Neural cell (in vitro differentiated cells): ENCODE data around the gene DGKB.

Experiments used
- EP300 ChIP-seq: fragments of 450-650 bp; conservative IDR thresholded peaks from 2 replicates; pipeline ENCODE4 v1.6.1; 2014; ENCODE audit warnings: antibody characterized with exemption, mild to moderate bottlenecking, moderate library complexity; ENCODE audit not compliant: poor library complexity, severe bottlenecking
- EZH2 ChIP-seq: fragments of 200-600, 300-800 bp; shearing (Covaris generic), sonication (generic); IDR thresholded peaks from 2 replicates; pipeline ENCODE4 v1.6.1; 2014; ENCODE audit warnings: antibody characterized with exemption, low read length, borderline replicate concordance, mild to moderate bottlenecking; ENCODE audit not compliant: insufficient read depth, poor library complexity, severe bottlenecking
- MXI1 ChIP-seq: fragments of 450-650 bp; conservative IDR thresholded peaks from 2 replicates; pipeline ENCODE4 v1.6.1; 2014; ENCODE audit warnings: antibody characterized with exemption, mild to moderate bottlenecking; ENCODE audit not compliant: poor library complexity, severe bottlenecking
- POLR2AphosphoS5 ChIP-seq: IDR thresholded peaks from 2 replicates; pipeline ENCODE4 v1.6.1; 2012
- RAD21 ChIP-seq: fragments of 450-650 bp; conservative IDR thresholded peaks from 2 replicates; pipeline ENCODE4 v1.6.1; 2014; ENCODE audit warnings: antibody characterized with exemption, mild to moderate bottlenecking, moderate library complexity
- SMC3 ChIP-seq: fragments of 450-650 bp; conservative IDR thresholded peaks from 2 replicates; pipeline ENCODE4 v1.6.1; 2014; ENCODE audit warnings: antibody characterized with exemption, mild to moderate bottlenecking, moderate library complexity; ENCODE audit not compliant: poor library complexity
- TAF1 ChIP-seq: IDR thresholded peaks from 2 replicates; pipeline ENCODE4 v1.6.1; 2012; ENCODE audit warnings: low read depth
- TF ChIP-seq, protein P1 (sequence below): fragments of 450-650 bp; IDR thresholded peaks from 2 replicates; pipeline ENCODE4 v1.5.1; 2014; ENCODE audit warnings: antibody characterized with exemption, mild to moderate bottlenecking, moderate library complexity; ENCODE audit not compliant: poor library complexity, severe bottlenecking
- TF ChIP-seq, protein P2 (sequence below): IDR thresholded peaks from 2 replicates; pipeline ENCODE4 v1.6.1; 2012; ENCODE audit warnings: borderline replicate concordance

GRCh38 chr7:14892961-14893360 lies 9.6 kb downstream of the DGKB start:
- TF ChIP-seq, protein P1, sequence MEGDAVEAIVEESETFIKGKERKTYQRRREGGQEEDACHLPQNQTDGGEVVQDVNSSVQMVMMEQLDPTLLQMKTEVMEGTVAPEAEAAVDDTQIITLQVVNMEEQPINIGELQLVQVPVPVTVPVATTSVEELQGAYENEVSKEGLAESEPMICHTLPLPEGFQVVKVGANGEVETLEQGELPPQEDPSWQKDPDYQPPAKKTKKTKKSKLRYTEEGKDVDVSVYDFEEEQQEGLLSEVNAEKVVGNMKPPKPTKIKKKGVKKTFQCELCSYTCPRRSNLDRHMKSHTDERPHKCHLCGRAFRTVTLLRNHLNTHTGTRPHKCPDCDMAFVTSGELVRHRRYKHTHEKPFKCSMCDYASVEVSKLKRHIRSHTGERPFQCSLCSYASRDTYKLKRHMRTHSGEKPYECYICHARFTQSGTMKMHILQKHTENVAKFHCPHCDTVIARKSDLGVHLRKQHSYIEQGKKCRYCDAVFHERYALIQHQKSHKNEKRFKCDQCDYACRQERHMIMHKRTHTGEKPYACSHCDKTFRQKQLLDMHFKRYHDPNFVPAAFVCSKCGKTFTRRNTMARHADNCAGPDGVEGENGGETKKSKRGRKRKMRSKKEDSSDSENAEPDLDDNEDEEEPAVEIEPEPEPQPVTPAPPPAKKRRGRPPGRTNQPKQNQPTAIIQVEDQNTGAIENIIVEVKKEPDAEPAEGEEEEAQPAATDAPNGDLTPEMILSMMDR, result no peak
- no peak for TF ChIP-seq EZH2
- no peak for TF ChIP-seq RAD21
- TF ChIP-seq EP300, result no peak
- TF ChIP-seq POLR2AphosphoS5, result no peak
- TF ChIP-seq TAF1, result no peak
- TF ChIP-seq, protein P2, sequence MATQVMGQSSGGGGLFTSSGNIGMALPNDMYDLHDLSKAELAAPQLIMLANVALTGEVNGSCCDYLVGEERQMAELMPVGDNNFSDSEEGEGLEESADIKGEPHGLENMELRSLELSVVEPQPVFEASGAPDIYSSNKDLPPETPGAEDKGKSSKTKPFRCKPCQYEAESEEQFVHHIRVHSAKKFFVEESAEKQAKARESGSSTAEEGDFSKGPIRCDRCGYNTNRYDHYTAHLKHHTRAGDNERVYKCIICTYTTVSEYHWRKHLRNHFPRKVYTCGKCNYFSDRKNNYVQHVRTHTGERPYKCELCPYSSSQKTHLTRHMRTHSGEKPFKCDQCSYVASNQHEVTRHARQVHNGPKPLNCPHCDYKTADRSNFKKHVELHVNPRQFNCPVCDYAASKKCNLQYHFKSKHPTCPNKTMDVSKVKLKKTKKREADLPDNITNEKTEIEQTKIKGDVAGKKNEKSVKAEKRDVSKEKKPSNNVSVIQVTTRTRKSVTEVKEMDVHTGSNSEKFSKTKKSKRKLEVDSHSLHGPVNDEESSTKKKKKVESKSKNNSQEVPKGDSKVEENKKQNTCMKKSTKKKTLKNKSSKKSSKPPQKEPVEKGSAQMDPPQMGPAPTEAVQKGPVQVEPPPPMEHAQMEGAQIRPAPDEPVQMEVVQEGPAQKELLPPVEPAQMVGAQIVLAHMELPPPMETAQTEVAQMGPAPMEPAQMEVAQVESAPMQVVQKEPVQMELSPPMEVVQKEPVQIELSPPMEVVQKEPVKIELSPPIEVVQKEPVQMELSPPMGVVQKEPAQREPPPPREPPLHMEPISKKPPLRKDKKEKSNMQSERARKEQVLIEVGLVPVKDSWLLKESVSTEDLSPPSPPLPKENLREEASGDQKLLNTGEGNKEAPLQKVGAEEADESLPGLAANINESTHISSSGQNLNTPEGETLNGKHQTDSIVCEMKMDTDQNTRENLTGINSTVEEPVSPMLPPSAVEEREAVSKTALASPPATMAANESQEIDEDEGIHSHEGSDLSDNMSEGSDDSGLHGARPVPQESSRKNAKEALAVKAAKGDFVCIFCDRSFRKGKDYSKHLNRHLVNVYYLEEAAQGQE, result no peak
- TF ChIP-seq SMC3, result no peak
- TF ChIP-seq MXI1, result no peak
